CD4-positive, alpha-beta T cell treated with Interleukin-2 at 100 ng/mL for 4 hours (primary cell): ENCODE measurements around the gene IL10.
A peak's percentile ranks its signal among the peaks of the same experiment; 100 is the strongest.
"Not testable (repeated sequence)": the region's sequence is repeated elsewhere in the genome, so short reads cannot be mapped to it uniquely, and the experiment has no call there.

ENCODE experiments used
- DNase-seq: peaks from one replicate; pipeline ENCODE4 v3.0.0-alpha.2; 2020; ENCODE audit warnings: low spot score

IL10 gene

GRCh38 chr1:206765771-206766170 lies 6.5 kb downstream of the IL10 start:
- not testable (repeated sequence) for DNase-seq

DNA sequence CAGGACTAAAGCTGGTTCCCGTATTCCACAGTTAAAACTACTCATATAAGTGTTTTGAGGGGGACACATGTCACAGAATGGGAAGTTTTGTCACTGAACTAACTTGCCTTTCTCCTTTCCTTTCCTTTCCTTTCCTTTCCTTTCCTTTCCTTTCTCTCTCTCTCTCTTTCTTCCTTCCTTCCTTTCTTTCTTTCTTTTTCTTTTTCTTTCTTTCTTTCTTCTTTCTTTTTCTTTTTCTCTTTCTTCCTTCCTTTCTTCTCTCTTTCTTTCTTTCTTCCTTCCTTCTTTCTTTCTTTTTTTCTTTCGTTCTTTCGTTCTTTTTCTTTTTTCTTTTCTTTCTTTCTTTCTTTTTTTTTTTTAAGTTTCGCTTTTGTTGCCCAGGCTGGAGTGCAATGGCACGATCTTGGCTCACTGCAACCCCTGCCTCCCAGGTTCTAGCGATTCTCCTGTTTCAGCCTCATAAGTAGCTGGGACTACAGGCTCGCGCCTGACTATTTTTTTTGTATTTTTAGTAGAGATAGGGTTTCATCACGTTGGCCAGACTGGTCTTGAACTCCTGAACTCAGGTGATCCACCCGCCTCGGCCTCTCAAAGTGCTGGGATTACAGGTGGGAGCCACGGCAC lies 9.4 kb downstream of the IL10 start:
- DNase-seq = not testable (repeated sequence)

DNA sequence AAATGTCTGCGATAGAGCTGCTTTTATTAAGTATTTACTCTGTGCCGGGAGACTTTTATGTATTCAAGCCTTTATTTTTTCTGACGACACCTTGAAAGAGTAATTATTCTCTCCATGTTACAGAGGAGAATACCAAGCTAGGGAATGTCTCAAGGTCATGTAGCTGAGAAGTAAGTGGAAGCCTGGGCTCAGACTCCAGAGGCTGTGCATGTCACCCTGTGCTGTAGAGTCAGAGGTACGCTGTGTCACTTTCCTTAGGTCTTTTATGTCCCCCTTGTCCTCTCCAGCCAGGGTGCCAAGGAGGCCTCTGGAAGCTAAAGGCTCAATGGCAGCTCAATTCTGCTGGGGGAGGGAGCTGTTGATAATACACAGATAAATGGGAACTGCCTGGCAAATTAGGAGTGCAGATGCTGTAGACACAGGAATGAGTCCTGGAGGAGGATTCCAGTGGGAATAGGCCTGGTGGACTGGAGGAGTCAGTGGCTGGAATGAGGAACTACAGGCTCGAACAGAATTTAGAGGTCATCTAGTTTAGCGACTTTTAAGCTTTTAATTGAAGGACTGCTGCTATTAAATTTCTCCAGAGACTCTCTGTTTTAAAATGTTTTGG lies 11.0 kb downstream of the IL10 start:
- no peak for DNase-seq

- DNase-seq = no peak
Observed at GRCh38 chr1:206760590-206760989, 11.7 kb downstream of the IL10 start.

- peak; percentile 74 for DNase-seq
Observed at GRCh38 chr1:206757524-206758266, 14.6 kb downstream of the IL10 start.

GRCh38 chr1:206754011-206754410 lies 18.3 kb downstream of the IL10 start:
- DNase-seq = no peak

GRCh38 chr1:206753141-206753540 lies 19.2 kb downstream of the IL10 start:
- no peak for DNase-seq

DNA sequence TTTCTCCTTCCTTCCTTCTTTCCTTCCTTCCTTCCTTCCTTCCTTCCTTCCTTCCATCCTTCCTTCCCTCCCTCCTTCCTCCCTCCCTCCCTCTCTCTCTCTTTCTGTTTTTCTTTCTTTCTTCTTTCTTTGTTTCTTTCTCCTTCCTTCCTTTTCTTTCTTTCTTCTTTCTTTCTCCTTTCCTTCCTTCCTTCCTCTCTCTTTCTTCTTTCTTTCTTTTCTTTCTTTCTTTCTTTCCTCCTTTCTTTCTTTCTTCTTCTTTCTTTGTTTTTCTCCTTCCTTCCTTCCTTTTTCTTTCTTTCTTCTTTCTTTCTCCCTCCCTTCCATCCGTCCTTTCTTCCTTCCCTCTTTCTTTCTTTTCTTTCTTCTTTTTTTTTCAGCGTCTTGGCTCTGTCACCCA lies 19.8 kb downstream of the IL10 start:
- no peak for DNase-seq

GRCh38 chr1:206751891-206752290 lies 20.4 kb downstream of the IL10 start:
- no peak for DNase-seq

DNA sequence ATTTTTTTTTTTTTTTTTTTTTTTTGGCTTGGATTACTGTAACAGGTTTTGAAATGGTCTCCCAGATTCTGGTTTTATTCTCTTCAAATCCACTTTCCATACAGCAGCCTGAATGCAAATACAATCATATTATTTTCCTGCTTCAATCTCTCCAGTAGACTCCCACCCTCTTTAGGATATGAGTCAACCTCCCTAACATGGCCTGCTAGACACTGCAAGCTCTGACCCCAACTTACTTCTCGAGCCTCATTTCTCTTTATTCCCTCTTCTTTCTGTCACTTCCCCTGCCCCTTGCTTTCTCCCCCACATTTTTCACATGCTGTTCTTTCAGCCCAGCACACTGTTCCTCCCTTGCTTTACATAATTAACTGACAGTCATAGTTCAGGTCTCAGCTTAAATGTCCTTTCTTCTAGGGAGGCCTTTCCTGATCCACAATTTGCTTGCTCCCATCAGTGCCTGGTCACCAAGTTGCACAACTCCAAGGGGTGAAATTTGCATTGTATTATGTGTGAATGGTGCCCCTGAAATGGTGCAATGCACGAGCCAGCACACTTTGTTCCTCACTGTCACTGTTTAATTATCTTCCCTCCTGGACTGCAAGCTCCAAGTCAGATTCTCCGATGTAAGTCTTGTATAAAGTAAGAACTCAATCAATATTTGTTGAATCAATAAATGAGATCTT lies 23.8 kb downstream of the IL10 start:
- no peak for DNase-seq

DNA sequence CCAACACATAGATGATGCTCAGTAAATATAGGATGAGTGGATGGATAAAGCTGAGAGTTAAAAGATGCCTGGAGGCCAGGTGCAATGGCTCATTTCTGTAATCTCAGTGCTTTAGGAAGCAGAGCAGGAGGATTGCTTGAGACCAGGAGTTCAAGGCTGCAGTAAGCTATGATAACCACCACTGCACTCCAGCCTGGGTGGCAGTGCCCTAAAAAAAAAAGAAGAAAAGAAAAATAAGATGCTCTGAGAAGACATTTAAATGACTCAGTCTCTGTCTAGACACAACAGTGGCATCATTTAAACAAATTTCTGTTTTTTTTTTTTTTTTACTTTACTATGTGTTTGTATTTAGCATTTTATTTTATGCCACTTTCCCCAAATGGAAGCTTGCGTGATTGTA lies 27.0 kb downstream of the IL10 start:
- DNase-seq = no peak

- DNase-seq = no peak
Observed at GRCh38 chr1:206744683-206745082, 27.6 kb downstream of the IL10 start.

DNA sequence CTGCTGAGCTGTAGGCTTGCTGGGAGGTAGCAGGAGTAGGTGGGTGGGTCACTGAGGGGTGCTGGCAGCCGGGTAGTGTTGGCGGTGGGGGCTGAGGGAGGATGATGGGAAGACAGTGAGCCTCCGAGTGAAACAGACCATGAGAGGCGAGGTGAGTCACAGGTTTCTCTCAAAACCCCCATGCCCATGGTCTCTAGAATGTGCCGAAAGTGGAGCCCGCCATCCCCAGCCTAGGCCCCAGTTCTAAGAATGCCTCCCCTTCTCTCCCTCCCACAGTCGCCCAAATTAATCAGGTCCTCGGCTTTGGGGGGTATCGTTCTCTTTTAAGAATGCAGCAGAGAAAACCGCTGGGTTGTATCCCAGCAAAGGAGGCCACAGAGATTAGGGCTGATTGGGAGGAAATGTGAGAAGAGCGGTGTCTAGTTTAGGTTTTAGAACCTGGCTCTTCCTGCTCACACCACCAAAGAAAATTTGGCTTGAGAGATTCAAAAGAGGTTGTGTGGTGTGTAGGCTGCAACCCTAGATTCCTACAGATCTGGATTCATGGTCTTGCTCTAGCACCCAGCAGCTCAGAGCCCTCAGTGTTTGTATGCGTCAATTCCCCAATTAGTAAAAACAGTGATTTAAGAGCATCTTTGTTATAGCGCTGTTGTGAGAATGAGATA lies 29.4 kb downstream of the IL10 start:
- no peak for DNase-seq

DNA sequence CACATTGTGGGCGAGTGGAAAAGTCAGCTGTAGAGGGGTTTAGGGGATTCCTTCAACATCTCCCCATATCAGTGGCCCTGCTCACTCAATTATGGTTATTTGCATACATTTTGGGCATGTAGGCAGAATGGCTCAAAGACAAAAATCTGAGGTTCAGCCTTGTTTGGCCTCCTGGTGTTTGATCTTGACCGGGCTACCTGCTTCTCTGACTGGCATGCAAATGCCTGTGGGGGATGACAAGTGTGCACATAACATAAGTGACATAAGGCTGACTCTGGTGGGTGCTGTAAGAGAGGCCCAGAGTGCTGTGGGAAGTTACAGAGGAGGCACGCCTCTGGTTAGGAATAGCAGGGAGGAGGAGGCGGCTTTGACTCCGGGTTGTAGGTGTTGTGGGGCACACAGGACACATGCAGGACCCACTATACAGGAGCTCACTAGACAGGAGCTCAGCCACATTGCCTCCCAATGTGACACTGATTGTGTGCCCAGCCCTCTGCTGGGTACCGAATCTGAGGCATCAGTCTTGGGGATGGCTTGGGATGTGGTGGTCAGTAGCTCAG lies 31.1 kb downstream of the IL10 start:
- DNase-seq = no peak

DNA sequence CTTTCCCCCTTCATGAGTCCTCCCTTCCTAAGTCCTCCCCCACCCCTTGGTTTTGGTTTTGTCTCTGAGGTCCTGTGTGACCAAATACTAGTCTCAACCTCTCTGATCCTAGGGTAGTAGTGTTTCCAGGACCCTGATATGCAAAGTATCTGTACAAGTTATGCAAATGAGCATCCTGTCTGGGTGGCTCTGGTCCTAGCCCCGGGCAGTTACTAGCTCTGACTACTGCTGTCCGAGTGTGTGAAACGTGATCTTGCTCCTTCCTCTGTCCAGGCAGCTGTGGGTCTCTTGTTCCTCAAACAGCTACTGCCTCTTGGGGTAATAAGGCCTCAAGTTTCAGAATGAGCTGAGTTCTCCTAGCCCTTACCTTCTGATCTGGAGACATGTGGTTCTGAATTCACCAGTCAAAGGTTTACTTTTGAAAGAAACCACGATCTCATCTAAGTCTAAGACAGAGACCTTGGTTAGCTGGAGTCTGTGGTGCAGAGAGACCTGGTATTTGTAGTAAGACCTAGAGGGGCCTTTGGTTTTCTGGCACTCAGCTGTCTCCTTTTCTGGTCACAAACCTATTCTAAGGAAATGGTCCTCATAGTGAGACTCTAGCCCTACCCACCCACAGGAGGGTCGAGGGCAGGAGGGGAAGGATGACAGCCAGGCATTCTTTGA lies 32.8 kb downstream of the IL10 start:
- DNase-seq = peak; percentile 16

- no peak for DNase-seq
Observed at GRCh38 chr1:206738370-206739366, 33.6 kb downstream of the IL10 start.

DNA sequence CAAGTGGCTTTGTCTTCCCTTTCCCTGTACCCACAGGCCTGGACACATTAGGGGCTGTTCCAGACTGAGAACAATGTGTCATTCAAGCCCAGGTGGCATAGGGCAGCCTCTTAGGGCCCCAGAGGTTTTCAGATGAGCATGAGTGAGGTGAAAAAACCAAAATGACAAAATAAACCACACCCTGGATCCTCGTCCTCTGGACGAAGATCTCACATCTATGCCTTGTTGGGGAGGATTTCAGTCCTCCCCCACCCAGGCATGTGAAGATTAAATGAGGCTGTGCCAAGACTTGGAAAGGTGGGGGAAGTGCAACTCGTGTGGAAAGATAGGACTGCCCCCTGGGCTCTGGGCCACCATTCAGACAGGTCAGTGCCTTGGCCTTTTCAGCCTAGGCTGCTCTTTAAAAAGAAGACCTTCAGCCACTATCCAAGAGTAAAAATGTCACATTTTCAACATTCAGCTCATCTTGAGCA lies 34.5 kb downstream of the IL10 start:
- DNase-seq = peak; percentile 31

DNA sequence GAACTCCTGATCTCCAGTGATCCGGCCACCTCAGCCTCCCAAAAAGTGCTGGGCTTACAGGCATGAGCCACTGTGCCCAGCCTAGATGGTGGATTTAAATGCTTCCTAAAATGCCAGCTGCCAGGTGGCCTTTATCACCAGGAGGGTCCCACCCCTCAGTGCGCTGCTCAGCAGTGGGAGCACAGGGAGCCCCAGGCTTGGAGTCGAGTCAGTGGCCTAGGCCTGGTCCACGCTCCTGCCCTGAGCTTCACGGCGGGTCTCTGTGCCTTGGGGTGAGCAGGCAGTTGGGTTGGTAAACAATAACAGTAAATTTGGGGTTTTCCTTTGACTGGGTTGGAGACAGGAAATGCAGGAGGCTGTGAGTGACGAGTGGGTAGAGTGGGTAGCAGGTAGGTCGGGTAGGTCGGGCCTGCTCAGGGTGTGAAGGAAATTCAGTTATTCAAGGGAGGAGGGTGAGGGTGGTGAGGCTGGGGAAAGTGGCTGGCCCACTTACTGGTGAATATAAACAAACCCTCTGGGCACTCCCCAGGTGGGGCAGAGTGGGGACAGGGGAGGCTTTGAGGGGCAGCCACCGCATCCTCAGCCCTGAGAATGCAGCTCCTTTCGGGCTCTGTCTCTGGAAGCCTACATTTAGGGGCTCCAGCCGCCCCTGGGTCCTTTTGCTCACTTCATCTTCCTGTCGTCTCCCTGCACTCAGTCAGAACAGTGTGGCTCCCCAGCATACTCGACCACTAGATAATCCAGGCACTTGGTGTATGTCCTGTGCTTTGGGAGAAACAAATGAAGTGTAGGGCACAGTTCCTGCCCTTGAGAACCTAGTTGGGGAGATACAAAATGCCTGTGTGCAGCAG lies 35.2 kb downstream of the IL10 start:
- peak; percentile 62 for DNase-seq

DNA sequence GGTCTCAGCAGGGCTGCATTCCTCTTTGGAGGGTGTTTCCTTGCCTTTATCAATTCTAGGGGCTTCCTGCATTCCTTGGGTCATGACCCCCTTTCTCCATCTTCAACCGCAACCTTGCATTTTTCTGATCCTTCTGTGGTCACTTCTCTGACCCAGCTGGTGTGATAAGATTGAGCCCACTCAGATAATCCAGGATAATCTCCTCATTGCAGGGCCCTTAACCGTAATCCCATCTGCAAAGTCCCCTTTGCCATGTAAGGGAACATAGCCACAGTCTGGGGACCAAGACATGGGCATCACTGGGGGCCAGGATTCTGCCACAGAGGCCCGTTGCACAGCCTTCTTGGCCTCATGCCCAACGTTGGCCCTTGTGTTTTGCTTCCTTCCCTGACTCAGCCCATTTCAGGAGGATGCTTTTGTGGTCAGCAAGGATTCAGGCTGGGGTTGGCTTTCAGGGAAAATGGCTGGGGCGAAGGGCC lies 36.7 kb downstream of the IL10 start:
- no peak for DNase-seq
